H9 (cell line): ENCODE data around the gene TMEM175. TPM values are rescaled to one million over a fixed set of nuclear protein-coding genes. Genes with fewer than 3 reads are reported as not detected.
A peak's percentile ranks its signal among the peaks of the same experiment; 100 is the strongest.

Source experiments
- DNase-seq: peaks from one replicate; pipeline ENCODE4 v3.0.0-alpha.2; 2017
- H2AFZ ChIP-seq: one replicate; pipeline ENCODE4 v1.6.1; 2013; ENCODE audit warnings: mild to moderate bottlenecking, low read length, control low read depth, moderate library complexity
- H2AK5ac ChIP-seq: 2 replicates; pipeline ENCODE4 v1.6.1; 2013; ENCODE audit warnings: low read length, control low read depth, mixed read lengths; ENCODE audit not compliant: insufficient read length
- H2BK120ac ChIP-seq: one replicate; pipeline ENCODE4 v1.6.1; 2013; ENCODE audit warnings: low read depth, mild to moderate bottlenecking, low read length, control low read depth, inconsistent platforms; ENCODE audit not compliant: poor library complexity, severe bottlenecking
- H2BK12ac ChIP-seq: 2 replicates; pipeline ENCODE4 v1.6.1; 2013; ENCODE audit warnings: low read length, control low read depth, mixed read lengths, low read depth; ENCODE audit not compliant: insufficient read length
- H2BK15ac ChIP-seq: 2 replicates; pipeline ENCODE4 v1.6.1; 2013; ENCODE audit warnings: low read depth, low read length, control low read depth
- H2BK20ac ChIP-seq: one replicate; pipeline ENCODE4 v1.6.1; 2013; ENCODE audit warnings: low read depth, mild to moderate bottlenecking, low read length, control low read depth, inconsistent platforms; ENCODE audit not compliant: poor library complexity, severe bottlenecking
- H2BK5ac ChIP-seq: 2 replicates; pipeline ENCODE4 v1.6.1; 2013; ENCODE audit warnings: low read length, control low read depth, mixed read lengths; ENCODE audit not compliant: insufficient read length
- H3K14ac ChIP-seq: 2 replicates; pipeline ENCODE4 v1.6.1; 2013; ENCODE audit warnings: low read length, control low read depth; ENCODE audit not compliant: insufficient read depth
- H3K18ac ChIP-seq: 2 replicates; pipeline ENCODE4 v1.6.1; 2013; ENCODE audit warnings: low read depth, mild to moderate bottlenecking, mixed read lengths, low read length, control low read depth; ENCODE audit not compliant: insufficient read length
- H3K23ac ChIP-seq: 2 replicates; pipeline ENCODE4 v1.6.1; 2013; ENCODE audit warnings: low read length, control low read depth, mixed read lengths, low read depth; ENCODE audit not compliant: insufficient read length
- H3K23me2 ChIP-seq: 2 replicates; pipeline ENCODE4 v1.6.1; 2013; ENCODE audit warnings: low read depth, mild to moderate bottlenecking, mixed read lengths, low read length, control low read depth; ENCODE audit not compliant: insufficient read length, poor library complexity, severe bottlenecking
- H3K27ac ChIP-seq: 2 replicates; pipeline ENCODE4 v1.5.1; 2013; ENCODE audit warnings: low read length, control low read depth, mixed read lengths, low read depth; ENCODE audit not compliant: insufficient read length
- H3K27me3 ChIP-seq: 2 replicates; pipeline ENCODE4 v1.6.1; 2013; ENCODE audit warnings: low read length, control low read depth, inconsistent platforms; ENCODE audit not compliant: insufficient read depth
- H3K4ac ChIP-seq: 2 replicates; pipeline ENCODE4 v1.6.1; 2013; ENCODE audit warnings: low read depth, mild to moderate bottlenecking, control low read depth, inconsistent platforms, low read length, moderate library complexity
- H3K4me1 ChIP-seq: 2 replicates; pipeline ENCODE4 v1.6.1; 2013; ENCODE audit warnings: low read length, control low read depth, inconsistent platforms; ENCODE audit not compliant: insufficient read depth
- H3K4me2 ChIP-seq: 2 replicates; pipeline ENCODE4 v1.6.1; 2013; ENCODE audit warnings: low read length, control low read depth, mixed read lengths; ENCODE audit not compliant: insufficient read length, insufficient read depth
- H3K56ac ChIP-seq: 2 replicates; pipeline ENCODE4 v1.6.1; 2013; ENCODE audit warnings: low read depth, mild to moderate bottlenecking, mixed read lengths, low read length, control low read depth; ENCODE audit not compliant: insufficient read length
- H3K79me1 ChIP-seq: 2 replicates; pipeline ENCODE4 v1.6.1; 2013; ENCODE audit warnings: low read depth, mild to moderate bottlenecking, moderate library complexity, low read length, control low read depth, inconsistent platforms; ENCODE audit not compliant: insufficient read depth, poor library complexity, severe bottlenecking
- H3K79me2 ChIP-seq: 2 replicates; pipeline ENCODE4 v1.6.1; 2013; ENCODE audit warnings: low read length, control low read depth, inconsistent platforms; ENCODE audit not compliant: insufficient read depth
- H3K9ac ChIP-seq: 2 replicates; pipeline ENCODE4 v1.6.1; 2013; ENCODE audit warnings: low read length, control low read depth, mixed read lengths; ENCODE audit not compliant: insufficient read length; ENCODE audit errors: extremely low read depth
- H3K9me3 ChIP-seq: one replicate; pipeline ENCODE4 v1.6.1; 2013; ENCODE audit warnings: low read depth, low read length, inconsistent platforms; ENCODE audit not compliant: control insufficient read depth
- H3T11ph ChIP-seq: one replicate; pipeline ENCODE4 v1.6.1; 2013; ENCODE audit warnings: mild to moderate bottlenecking, low read length, control low read depth, inconsistent platforms
- H4K20me1 ChIP-seq: one replicate; pipeline ENCODE4 v1.6.1; 2013; ENCODE audit not compliant: control insufficient read depth, insufficient read length, insufficient read depth
- H4K5ac ChIP-seq: 2 replicates; pipeline ENCODE4 v1.6.1; 2013; ENCODE audit warnings: low read depth, mild to moderate bottlenecking, mixed read lengths, low read length, control low read depth; ENCODE audit not compliant: insufficient read length
- H4K8ac ChIP-seq: replicated peaks from 2 replicates; pipeline ENCODE4 v1.6.1; 2013; ENCODE audit warnings: low read length, control low read depth, mixed read lengths, low read depth; ENCODE audit not compliant: insufficient read length
- H4K91ac ChIP-seq: 2 replicates; pipeline ENCODE4 v1.6.1; 2013; ENCODE audit warnings: low read depth, mild to moderate bottlenecking, moderate library complexity, mixed read lengths, low read length, control low read depth; ENCODE audit not compliant: insufficient read length
- H3K27ac Mint-ChIP-seq, 3 experiments: 2 replicates in 2 of 3; 3 replicates in 1 of 3; pipeline ENCODE4 v1.8.0; 2020 to 2021; ENCODE audit warnings: mixed read lengths in 3 of 3, mild to moderate bottlenecking in 1 of 3, moderate library complexity in 1 of 3
- H3K27me3 Mint-ChIP-seq: 2 replicates; pipeline ENCODE4 v1.8.0; 2021; ENCODE audit warnings: low read depth, mild to moderate bottlenecking, moderate library complexity, mixed read lengths
- H3K36me3 Mint-ChIP-seq, 3 experiments: 2 replicates in 2 of 3; 3 replicates in 1 of 3; pipeline ENCODE4 v1.8.0; 2020 to 2021; ENCODE audit warnings: low read depth in 3 of 3, mixed read lengths in 3 of 3; ENCODE audit not compliant: insufficient read depth in 1 of 3
- H3K4me1 Mint-ChIP-seq, 2 experiments: 2 replicates each; pipeline ENCODE4 v1.8.0; 2020; ENCODE audit warnings: mixed read lengths in 2 of 2
- H3K4me3 Mint-ChIP-seq, 2 experiments: 2 replicates in 1 of 2; 3 replicates in 1 of 2; pipeline ENCODE4 v1.8.0; 2020 to 2021; ENCODE audit warnings: mild to moderate bottlenecking in 2 of 2, mixed read lengths in 2 of 2, moderate library complexity in 1 of 2
- H3K9me3 Mint-ChIP-seq, 2 experiments: 2 replicates in 1 of 2; 3 replicates in 1 of 2; pipeline ENCODE4 v1.8.0; 2020; ENCODE audit warnings: mild to moderate bottlenecking in 2 of 2, mixed read lengths in 2 of 2, moderate library complexity in 1 of 2
- CTCF ChIP-seq: fragments of 200-600 bp; sonication (generic); conservative IDR thresholded peaks from 3 replicates; pipeline ENCODE4 v1.8.0; 2021; ENCODE audit warnings: antibody characterized with exemption, mild to moderate bottlenecking
- WGBS: extraction: QIAGEN DNeasy Blood & Tissue Kit; methylation state at CpG from one replicate; pipeline ENCODE4 v1.1.7; 2013; ENCODE audit warnings: missing lambda C conversion rate, low lambda C conversion rate, mixed read lengths; ENCODE audit not compliant: insufficient read length; ENCODE audit errors: extremely low coverage; 5-methylcytosine and 5-hydroxymethylcytosine counted together
- total RNA-seq: library from RNA; stranded (reverse); gene quantifications from 2 replicates; pipeline ENCODE4 v1.2.1, GENCODE V29; 2021

Gene TMEM175
- total RNA-seq, 1 experiment from 2014 or later: 6.4 TPM

DNA sequence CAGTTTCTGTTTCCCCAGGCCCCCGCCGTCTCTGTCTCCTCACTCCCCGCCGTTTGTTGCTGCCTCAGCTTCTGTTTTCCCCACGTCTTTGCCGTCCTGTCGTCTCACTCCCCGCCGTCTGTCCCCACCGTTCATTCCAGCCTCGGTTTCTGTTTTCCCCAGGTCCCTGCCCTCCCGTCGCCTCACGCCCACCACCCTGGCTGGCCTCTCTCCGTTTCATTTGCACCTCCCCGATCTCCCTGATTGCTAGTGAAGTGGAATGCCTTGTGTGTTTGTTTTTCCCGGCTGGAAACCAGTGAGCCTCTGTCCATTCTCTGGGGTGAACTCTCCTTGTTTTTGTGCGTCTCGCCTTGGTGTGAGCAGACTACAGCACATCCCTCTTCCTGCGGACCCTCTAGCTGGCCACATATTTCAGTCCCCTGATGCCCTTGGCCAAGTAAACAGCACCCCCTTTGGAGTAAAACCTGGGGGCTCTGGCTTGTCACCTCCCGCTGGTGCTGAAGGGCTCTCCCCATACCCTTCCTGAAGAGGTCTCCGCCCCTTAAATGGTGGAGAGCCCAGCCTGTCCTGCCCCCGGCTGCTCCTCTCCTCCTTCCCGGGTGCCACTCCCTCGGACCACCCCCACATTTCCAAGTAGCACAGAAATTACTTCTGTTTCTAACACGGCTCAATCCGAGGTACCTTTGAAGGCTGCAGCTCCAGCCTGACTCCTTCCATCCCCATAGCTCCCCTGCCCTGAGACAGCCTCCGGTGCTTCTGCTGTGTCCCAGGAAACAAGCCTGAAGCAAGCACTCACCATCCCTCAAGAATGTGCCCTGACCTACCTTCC is 13.2 kb downstream of the TMEM175 start:
- DNase-seq: peak; percentile 27
- no CpG with 5 or more reads among the region's 28 CpGs for WGBS
- peak overlapping the region; percentile 8 for H3K9ac ChIP-seq

More for the DNA sequence above, 13.2 kb downstream of the TMEM175 start:
- Histone ChIP-seq H3K14ac (0 out of 2 replicates have a peak overlapping the region, but pooled peaks have one; percentile 22), H2BK20ac (no peak overlapping the region), H3K27ac (no peak overlapping the region), H3K18ac (peak overlapping the region; percentile 37), H3K4me2 (peak overlapping the region; percentile 40), H4K5ac (no peak overlapping the region), H3K4ac (no peak overlapping the region), H3K27me3 (no peaks in the 10 kb centered on the region), H2BK15ac (no peak overlapping the region), H2AK5ac (no peak overlapping the region), H4K20me1 (no peaks in the 10 kb centered on the region), H4K91ac (no peak overlapping the region), H2BK120ac (no peak overlapping the region), H4K8ac (no peak overlapping the region), H2BK5ac (no peak overlapping the region), H2AFZ (no peak overlapping the region), H3K9me3 (no peaks in the 10 kb centered on the region), H3K79me2 (no peaks in the 10 kb centered on the region), H3K4me1 (no peaks in the 10 kb centered on the region; the same call in 1 of the 2 replicates), H2BK12ac (no peak overlapping the region), H3K23ac (no peak overlapping the region), H3K23me2 (no peaks in the 10 kb centered on the region), H3T11ph (no peak overlapping the region), H3K56ac (no peak overlapping the region), H3K79me1 (no peaks in the 10 kb centered on the region)
- Mint-ChIP-seq H3K4me3 (peak overlapping the region; percentile 14 to 67), H3K27me3 (peaks cover 14% of the 10 kb centered on the region), H3K36me3 (no peaks in the 10 kb centered on the region; a peak in 1 of 7 replicates), H3K27ac (peak overlapping the region in 1 of 3 experiments; percentile 57; a peak in 3 of 7 replicates), H3K4me1 (peaks cover 11 to 14% of the 10 kb centered on the region in 2 experiments), H3K9me3 (no peaks in the 10 kb centered on the region)
- TF ChIP-seq CTCF: no peak
